ENCODE measurements around the gene ARL13A.

DNA sequence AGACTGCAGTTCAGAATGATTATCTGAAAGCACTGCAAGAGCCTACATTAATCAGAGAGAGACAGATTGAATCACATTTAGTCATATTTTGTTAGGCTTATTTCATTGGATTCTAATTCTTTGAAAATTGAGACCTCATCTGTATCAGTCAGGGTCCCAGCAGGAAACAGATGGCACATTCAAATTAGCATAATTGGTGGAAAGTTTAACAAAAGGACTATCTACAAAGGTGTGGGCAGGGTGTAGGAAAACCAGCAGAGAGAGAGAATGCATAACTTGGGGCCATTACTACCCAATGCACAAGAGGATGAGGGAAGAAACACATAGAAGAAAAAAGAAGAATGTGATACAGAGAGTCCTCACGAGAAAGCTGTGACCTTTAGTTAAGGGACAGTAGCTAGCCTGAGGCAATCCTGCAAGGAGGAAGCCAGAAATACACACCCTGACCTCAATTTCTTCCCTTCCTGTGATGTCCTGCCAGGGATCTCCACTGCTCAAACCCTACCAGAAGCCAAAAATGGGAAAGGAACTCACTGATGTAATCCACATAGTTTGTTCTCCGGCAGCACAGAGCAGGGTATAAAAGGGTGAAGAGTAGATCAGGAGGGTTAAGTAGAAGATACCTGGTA is 23.1 kb upstream of the ARL13A start:
- TF ChIP-seq CTCF (IDR thresholded peaks at IDR 0.05) (no peak), POLR2A (IDR thresholded peaks at IDR 0.05) (no peak), POLR2AphosphoS5 (IDR thresholded peaks at IDR 0.05; ENCODE audit: insufficient read depth in 1 of 2, low read depth in 1 of 2) (no peak)
